HG03108 (cell line): ENCODE results near the gene PPHLN1.

Source experiments
- ATAC-seq: cut with Tn5 transposase; IDR thresholded peaks from one replicate; pipeline ENCODE4 v1.9.1; 2021; ENCODE audit warnings: moderate library complexity; ENCODE audit not compliant: unreplicated experiment

The PPHLN1 gene, protein sequence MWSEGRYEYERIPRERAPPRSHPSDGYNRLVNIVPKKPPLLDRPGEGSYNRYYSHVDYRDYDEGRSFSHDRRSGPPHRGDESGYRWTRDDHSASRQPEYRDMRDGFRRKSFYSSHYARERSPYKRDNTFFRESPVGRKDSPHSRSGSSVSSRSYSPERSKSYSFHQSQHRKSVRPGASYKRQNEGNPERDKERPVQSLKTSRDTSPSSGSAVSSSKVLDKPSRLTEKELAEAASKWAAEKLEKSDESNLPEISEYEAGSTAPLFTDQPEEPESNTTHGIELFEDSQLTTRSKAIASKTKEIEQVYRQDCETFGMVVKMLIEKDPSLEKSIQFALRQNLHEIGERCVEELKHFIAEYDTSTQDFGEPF

DNA sequence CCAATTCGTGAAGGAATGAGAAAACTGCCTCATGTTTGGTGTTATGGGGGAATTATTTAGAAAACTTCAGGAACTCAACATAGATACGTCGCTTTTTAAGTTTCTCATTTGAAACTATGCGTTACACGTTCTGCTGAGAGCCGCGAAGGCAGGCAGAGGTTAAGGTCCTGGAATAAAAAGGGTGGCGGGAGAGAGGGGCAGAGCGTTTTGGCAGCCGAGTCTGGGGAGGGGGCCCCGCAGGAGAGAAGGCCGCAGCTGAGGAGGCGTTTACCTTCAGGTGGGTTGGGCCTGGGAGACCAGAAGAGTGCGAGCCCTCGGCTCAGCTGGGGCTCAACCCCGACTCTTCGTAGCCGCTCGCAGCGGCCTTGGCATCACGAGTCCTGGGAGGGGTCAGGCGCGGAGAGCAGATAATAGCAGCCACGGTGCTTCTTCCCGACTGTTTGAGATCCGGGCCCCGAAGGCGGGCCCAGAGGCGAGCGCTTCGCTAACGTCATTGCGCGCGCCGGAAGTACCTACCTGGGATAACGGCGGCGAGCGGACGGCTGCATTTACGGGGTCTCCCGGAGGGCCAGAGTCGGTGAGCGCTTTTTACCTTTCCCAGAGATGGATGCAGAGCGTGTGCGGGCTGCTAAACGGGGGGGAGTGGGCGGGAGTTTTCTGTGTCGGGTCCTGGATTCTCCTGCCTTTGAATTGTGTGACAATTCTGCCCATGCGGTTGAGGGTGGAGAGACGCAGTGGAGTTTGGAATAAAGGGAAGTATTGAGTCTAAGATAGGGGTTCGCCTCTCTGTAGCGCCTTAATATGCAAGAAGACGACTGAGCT is at the start of gene PPHLN1, which contains the start of gene ZCRB1:
PPHLN1 (plus strand) TSS at position 515 of the 822 bp plus-strand sequence. CDS start 9,736 bp downstream, outside the sequence.
ZCRB1 (minus strand) TSS at position 442 of the 822 bp plus-strand sequence. CDS start 1,992 bp downstream, outside the sequence.
- ATAC-seq = peak; percentile 93

DNA sequence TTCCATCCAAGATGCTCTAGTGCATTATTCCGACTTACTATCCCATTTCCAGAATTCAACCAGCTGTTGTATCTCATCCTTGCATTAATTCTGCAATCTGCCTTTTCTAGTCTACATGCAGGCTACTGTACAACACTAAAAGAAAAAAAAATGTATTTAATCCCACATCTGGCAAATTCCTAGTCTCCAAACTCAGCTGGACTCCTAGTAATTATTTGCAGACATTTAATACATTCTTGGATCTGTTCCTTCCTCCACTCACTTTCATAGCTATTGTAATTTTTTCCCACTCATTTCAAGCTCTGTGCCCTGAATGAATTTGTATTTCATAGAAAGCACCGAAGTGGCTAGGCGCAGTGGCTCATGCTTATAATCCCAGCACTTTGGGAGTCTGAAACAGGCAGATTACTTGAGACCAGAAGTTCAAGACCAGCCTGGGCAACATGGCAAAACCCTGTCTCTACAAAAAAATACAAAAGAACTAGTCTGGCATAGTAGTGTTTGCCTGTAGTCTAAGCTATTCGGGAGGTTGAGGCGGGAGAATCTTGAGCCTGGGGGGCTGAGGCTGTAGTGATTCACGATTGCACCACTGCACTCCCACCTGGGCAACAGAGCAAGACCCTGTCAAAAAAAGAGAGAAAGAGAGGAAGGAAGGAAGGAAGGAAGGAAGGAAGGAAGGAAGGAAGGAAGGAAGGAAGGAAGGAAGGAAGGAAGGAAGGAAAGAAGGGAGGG is 48.4 kb upstream of the PPHLN1 start:
- ATAC-seq = no peak

DNA sequence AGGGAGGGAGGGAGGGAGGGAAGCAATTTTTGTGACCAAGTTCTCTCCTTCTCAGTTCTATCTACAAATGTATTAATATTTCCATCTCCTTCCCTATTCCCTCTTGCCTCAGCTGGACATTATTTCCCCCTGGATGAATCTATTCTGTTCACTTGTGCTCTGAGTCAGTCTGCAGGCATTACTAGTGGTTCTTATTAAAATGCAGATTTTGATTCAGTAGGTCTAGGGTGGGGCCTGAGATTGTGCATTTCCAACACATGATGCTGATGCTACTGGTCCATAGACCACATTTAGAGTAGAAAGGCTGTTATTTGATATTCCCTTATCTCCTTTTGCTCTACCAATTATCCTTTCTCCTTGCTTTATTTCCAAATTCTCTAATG is 47.8 kb upstream of the PPHLN1 start:
- ATAC-seq = no peak

DNA sequence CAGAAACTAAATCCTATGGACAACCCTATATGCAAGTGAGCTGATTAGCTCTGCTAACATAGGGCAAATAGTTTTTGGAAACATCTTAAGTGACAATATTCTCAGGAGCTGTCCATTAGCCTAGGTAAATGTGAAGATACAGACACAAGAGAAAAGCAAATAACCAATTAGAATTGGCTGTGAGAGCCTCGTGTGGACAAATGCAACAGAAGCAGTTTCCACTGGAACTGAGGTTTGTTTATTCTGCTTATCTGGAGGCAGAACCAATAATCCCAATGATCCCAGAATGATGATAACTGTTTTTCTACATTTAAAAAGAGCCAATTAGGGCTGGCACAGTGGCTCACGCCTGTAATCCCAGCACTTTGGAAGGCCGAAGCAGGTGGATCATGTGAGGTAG is 44.7 kb upstream of the PPHLN1 start:
- ATAC-seq = no peak

DNA sequence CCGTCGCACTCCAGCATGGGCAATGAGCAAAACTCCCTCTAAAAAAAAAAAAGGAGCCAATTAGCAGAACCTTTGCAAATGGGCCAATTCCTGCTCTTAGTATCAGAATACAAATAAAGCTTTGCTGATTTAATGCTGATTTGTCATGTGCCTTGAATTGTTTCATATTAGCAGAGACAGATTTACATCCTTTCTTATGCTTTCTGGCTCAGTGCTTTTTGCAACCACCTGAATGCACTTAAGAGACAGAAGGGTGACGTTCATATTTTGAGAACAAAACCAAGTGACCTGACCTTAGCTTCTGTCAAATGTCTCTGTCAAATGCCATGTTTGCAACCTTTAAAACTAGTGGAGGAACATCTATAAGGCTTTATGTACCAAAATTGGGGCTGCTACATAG is 44.1 kb upstream of the PPHLN1 start:
- no peak for ATAC-seq

DNA sequence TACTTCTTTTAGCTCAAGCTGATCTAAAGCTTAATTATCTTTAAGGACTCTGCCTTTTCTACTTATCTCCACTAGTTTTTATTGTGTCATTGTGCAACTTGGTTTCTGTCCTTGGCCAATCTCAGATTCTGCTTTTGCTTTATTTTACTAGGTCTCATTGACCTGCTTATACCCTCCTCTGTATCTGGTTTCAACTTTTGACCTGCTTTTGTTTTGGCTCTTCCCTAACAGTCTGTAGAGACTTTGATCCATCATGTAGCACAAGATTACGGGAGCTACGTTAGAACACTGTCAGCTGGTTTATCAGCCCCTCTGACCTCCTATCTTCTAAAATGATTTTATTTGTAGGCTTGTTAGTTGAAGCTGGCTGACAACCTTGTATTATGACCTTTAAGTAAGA is 43.7 kb upstream of the PPHLN1 start:
- no peak for ATAC-seq

DNA sequence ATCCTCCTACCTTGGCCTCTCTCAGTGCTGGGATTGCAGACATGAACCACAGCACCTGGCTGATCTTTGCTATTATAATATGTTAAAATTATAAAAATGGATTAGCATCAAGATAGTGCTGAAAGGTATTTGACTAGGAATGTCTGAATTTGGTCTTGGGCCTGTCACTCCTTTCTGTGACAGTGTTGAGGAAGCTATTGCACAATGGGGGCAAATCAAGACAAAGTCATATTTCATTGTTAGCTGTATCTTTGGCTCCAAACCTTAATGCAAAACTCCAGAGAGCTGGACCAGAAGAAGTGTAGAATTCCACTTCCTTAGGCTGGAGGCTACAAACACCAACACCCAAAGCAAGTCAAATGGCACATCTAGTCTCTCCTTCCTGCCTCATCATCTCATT is 42.2 kb upstream of the PPHLN1 start:
- ATAC-seq = no peak

DNA sequence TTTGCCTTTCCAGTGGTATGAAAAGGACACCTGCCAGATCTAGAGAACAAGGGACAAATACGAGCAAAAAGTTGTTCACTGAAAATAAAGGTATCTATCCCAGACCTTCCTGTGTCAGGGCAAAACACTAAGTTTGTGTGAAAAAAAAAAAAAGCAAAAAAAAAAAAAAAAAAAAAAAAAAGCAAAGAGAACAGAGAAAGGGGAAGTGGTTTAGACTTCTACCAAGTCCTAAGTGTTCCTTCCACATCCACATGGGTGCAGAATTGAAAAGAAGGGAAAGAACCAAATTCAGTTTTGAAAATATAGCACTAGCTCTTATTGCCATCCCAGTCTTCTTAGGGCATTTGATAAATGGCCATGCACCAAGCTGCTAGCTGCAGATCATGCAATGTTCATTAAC is 41.8 kb upstream of the PPHLN1 start:
- ATAC-seq = no peak

DNA sequence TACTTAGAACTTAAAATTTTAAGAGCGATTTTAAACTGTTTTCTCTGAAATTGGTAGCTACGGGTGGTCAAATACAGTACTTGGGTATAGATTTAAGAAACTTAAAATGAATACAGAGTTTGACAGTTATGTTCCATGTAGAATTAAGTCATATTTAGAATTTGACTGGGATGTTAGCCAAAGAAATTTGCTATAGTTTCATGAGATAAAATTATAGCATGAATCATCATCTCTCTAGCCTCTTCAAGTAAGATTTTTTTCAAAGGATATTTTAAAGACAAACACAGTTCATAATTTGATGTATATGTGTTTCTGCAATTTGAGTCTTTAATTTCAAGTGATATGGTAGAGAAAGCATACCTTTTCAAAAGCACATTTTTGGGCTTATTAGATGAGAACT is 41.1 kb upstream of the PPHLN1 start:
- ATAC-seq = no peak

DNA sequence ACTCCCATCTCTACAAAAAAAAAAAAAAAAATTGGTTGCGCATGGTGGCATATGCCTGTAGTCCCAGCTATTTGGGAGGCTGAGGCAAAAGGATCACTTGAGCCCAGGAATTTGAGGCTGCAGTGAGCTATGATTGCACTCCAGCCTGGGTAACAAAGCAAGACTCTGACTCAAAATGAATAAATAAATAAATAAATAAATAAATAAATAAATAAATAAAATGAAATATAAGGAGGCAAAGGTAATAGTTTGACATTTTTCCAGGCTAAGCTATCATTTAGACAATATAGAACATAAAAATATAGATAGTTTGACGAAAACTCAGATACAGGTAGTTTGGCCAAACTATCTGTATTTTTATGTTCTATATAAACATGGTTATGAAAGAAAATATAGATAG is 40.5 kb upstream of the PPHLN1 start:
- no peak for ATAC-seq

DNA sequence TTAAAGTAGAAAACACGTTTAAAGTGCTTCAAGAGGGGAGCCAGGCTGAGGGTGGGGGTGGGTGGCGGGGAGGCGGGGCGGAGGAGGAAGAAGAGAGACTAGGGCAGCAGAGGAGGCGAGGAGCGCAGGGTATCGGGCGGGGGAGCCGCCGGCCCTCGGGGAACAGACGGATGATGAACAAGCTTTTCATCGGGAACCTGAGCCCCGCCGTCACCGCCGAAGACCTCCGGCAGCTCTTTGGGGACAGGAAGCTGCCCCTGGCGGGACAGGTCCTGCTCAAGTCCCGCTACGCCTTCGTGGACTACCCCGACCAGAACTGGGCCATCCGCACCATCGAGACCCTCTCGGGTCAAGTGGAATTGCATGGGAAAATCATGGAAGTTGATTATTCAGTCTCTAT is 39.2 kb upstream of the PPHLN1 start:
- ATAC-seq = no peak

DNA sequence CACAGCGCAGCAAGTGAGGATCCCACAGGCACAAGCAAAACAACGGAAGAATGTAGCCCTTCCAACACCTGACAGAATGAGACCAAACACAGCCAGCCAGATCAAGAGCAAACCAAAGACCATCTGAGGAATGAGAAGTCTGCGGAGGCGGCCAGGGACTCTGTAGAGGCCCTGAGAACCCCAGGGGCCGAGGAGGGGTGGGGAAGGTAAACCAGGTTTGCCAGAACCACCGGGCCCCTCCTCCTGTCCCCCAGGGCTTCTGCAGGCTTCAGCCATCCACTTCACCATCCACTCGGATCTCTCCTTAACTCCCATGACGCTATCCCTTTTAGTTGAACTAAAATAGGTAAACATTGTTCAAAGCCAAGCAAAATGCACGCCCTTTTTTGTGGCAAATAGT is 37.4 kb upstream of the PPHLN1 start:
- ATAC-seq = no peak

DNA sequence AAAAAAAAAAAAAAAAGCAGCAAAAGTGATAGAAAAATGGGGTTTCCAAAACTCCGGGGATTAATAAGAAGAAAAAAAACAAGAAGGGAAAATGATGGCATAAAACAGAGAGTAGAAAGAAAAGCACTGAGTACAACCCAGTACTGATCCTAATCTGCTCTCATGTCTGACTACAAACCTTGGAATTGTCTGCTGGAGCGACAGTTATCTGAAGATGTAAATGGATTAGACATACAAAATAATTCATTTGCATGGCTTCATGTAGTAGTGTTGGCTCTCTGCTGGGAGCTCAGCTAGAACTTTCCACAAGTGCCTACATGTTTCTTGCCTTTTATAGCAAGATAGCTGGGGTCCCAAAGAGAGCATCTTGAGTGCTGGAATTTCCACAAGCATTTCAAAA is 34.3 kb upstream of the PPHLN1 start:
- no peak for ATAC-seq

DNA sequence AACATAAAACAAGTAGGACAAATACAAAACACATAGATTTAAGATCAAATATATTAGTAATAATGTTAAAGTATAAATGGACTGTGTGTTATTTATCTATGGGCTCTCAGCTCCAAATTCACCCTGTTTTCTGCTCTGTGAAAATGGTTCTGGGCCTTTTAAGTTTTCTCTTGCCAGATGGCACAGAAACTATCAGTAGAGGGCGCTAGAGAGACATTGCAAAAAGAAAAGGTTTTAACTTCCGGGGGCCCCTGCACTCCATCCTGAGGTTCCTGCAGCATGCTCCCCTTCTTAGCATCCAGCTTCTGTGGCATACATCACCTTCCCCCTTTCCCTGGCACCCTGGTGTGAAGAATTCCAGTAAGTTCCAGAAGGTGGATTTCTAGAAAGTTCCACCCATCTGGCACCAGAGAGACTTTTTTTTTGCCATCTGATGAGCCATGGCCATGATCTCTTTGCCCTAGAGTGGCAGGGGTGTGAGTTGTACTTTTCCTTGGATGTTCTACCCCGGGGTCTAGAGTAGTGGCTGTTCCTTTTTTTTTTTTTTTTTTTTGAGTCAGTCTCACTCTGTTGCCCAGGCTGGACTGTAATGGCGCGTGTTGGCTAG is 29.4 kb upstream of the PPHLN1 start:
- ATAC-seq = no peak

DNA sequence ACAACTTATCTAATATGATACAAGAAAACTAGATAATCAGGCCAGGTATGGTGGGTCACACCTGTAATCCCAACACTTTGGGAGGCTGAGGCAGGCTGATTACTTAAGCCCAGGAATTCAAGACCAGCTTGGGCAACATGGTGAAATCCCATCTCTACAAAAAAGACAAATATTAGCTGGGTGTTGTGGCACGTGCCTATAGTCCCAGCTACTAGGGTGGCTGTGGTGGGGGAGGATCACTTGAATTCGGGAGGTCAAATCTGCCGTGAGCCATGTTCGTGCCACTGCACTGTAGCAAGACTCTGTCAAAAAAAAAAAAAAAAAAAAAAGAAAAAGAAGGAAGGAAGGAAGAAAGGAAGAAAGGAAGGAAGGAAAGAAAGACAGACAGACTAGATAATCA is 27.1 kb upstream of the PPHLN1 start:
- no peak for ATAC-seq

DNA sequence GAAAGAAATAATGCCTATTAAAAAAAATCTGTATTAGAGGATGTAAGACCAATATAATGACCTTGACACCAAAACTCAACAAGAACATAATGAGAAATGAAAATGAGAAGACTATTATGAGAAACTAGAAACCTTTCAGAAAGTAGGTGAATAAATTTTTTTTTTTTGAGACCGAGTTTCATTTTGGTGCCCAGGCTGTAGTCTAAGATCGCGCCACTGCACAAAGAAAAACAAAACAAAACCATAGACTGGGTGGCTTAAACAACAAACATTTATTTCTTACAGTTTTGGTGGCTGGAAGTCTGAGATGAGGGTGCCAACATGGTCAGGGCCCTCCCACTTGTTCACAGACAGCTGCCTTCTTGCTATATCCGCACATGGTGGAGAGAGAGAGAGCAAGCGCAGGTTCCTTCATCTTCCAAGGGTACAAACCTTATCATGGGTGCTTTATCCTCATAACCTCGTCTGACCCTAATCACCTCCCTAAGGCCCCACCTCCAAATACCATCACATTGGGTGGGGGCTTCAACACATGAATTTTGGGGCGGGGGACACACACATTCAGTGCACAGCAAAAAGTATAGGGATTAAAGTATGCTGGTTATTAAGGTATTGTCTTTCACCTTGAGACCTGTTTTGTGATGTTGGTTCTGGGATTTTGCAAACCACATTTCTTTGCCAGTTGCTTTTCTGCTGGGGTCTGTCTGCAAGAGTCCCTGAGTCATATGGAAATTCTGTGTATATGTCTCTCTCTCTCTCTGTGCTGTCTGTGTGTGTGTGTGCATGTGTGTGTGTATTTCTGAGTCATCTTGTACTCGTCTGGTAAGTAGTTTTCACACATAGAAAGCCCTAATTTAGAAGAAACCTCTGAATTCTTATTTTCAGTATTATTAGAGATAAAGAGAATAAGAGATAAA is 26.3 kb upstream of the PPHLN1 start:
- ATAC-seq = peak; percentile 69

DNA sequence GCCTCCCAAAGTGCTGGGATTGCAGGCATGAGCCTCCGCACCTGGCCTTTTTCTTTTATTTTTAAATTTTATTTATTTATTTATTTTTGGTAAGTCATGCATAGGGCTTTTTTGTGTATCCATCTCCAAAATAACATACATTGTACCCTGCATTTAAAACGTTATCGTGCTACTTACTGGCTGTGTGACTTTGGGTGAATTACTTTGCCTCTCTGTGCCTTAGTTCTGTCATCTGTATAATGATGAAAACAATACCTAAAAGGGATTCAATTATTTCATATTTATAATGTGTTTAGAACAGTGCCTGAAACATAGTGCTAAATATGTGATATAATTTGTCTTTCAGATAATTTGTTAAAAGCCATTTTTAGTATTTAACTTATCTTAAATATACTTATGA is 19.7 kb upstream of the PPHLN1 start:
- ATAC-seq = no peak

DNA sequence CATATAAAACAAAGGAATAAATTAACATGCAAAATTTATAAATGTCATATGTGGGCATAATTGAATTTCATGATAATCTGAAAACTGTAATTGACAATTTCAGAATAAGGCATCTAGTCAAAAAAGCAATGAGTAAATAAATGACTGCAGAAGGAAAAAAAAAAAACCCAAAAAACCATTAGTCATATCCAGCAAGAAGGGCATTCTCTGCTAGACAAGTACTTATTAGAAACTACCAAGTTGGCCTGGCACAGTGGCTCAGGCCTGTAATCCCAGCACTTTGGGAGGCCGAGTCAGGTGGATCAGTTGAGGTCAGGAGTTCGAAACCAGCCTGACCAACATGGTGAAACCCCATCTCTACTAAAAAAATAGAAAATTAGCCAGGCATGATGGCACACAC is 17.6 kb upstream of the PPHLN1 start:
- ATAC-seq = no peak

DNA sequence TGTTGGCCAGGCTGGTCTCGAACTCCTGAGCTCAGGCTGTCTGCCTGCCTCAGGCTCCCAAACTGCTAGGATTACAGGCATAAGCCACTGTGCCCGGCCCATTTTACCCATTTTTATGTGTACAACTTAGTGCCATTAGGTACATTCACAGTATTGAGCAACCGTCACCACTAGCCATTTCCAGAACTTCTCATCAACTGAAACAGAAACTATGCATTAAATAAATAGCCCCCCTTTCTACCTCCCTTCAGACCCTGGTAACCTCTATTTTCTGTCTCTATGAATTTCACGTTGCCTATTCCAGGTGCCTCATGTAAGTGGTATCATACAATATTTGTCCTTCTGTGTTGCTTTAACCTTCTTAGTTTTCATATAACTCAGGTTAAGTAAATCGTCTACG is 16.0 kb upstream of the PPHLN1 start:
- no peak for ATAC-seq

DNA sequence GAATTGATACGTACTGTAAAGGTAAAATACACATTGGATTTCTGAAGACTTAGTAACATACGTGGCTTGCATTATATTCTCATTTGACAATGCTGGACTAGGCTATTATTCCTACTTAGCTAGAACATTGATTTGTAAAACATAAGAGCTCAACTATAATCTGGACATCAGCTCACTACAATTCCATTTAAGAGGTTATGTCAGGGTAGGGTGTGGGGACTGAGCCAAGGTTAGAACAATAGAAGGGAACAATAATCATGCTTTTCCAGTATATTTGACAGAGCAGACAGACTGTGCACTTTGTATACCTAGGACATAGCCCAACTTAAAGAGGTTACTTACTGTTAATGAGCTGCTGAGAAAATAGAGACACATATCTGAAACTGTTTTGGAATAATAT is 10.9 kb upstream of the PPHLN1 start:
- no peak for ATAC-seq
